ENCODE measurements around the gene SCAPER.
"Not testable (repeated sequence)": the region's sequence is repeated elsewhere in the genome, so short reads cannot be mapped to it uniquely, and the experiment has no call there.

The SCAPER gene

DNA sequence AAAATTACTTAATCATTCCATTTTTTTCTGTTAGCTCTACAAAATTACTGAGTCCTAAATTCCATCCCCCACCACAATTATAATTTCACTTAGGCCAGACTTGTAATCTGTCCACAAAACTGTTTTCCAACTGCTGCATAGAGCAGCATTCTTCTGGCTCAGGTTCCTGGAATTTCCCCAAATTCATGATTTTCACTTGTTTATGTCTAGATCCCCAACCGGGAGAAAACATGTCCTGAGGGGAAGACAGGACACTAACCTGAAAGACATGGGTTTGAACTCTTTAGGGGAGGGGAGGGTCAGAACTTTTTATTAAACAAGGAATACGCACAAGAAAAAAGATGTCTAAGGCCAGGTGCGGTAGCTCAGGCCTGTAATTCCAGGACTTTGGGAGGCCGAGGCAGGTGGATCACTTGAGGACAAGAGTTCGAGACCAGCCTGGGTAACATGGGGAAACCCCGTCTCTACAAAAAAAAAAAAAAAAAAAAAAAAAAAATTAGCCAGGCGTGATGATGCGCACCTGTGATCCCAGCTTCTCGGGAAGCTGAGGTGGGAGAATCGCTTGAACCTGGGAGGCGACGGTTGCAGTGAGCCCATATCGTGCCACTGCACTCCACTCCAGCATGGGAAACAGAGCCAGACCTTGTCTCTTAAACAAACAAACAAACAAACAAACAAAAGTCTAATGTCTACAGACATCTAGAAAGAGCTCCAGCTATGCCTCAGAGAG, 595.4 kb downstream of the SCAPER start:
- DNase-seq = no peak

- DNase-seq = no peak
Measured at GRCh38 chr15:76303909-76304308, 601.2 kb downstream of the SCAPER start.

- no peak for DNase-seq
Measured at GRCh38 chr15:76299786-76300185, 605.4 kb downstream of the SCAPER start.

DNA sequence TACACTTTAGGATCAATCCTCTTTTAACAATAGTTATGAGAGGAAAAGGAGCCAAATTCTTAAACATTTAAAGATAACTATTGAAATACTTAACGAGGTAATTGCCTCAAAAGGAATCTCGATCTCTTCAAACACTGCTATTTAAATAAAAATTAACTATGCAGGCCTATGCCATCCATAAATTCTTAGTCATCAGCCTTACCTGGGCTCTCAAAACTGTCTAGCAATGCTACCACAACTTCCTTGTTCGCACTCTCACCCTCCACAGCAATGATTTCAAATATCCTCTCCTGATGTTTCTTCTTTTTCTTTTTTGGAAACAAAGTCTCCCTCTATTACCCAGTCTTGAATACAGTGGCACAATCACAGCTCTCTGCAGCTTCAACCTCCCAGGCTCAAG, 606.2 kb downstream of the SCAPER start:
- no peak for DNase-seq

- not testable (repeated sequence) for DNase-seq
Measured at GRCh38 chr15:76297951-76298350, 607.2 kb downstream of the SCAPER start.
